Fibroblast of lung (primary cell): ENCODE measurements around the gene CCNY. TPM values are rescaled to one million over a fixed set of nuclear protein-coding genes. Genes with fewer than 3 reads are reported as not detected.
A peak's percentile ranks its signal among the peaks of the same experiment; 100 is the strongest.
"Not testable (repeated sequence)": the region's sequence is repeated elsewhere in the genome, so short reads cannot be mapped to it uniquely, and the experiment has no call there.

Source experiments
- DNase-seq, 2 donors: peaks; one replicate each; pipeline versions ENCODE4 v3.0.0 to v3.0.0-alpha.2; 2010; ENCODE audit warnings: low read depth in 2 of 2
- H2AFZ ChIP-seq: 2 replicates; pipeline ENCODE4 v1.5.1; 2012; ENCODE audit warnings: low read length, control low read depth, inconsistent platforms
- H3K27ac ChIP-seq: 2 replicates; pipeline ENCODE4 v1.5.1; 2011; ENCODE audit warnings: low read length, control low read depth; ENCODE audit not compliant: insufficient read depth
- H3K27me3 ChIP-seq: 2 replicates; pipeline ENCODE4 v1.5.1; 2011; ENCODE audit warnings: mild to moderate bottlenecking, low read length; ENCODE audit not compliant: control insufficient read depth, insufficient read depth
- H3K36me3 ChIP-seq: 2 replicates; pipeline ENCODE4 v1.5.1; 2011; ENCODE audit warnings: low read length; ENCODE audit not compliant: control insufficient read depth, insufficient read depth
- H3K4me1 ChIP-seq: 2 replicates; pipeline ENCODE4 v1.5.1; 2011; ENCODE audit warnings: low read length; ENCODE audit not compliant: control insufficient read depth, insufficient read depth; ENCODE audit errors: extremely low read depth
- H3K4me2 ChIP-seq: 2 replicates; pipeline ENCODE4 v1.5.1; 2011; ENCODE audit warnings: low read length, control low read depth; ENCODE audit not compliant: insufficient read depth; ENCODE audit errors: extremely low read depth
- H3K4me3 ChIP-seq, 4 experiments: fragments of 200-600 bp in 1 of 4; sonication (generic) in 1 of 4; replicated peaks in 1 of 4; 2 replicates each; pipeline ENCODE4 v1.5.1; 2011 to 2016; ENCODE audit warnings: low read length in 4 of 4, low read depth in 3 of 4, mild to moderate bottlenecking in 3 of 4, control low read depth in 2 of 4, inconsistent platforms in 1 of 4, mixed read lengths in 1 of 4; ENCODE audit not compliant: insufficient read depth in 1 of 4; ENCODE audit errors: control extremely low read depth in 1 of 4
- H3K79me2 ChIP-seq: 2 replicates; pipeline ENCODE4 v1.5.1; 2012; ENCODE audit warnings: mild to moderate bottlenecking, low read length, inconsistent platforms; ENCODE audit not compliant: control insufficient read depth, insufficient read depth
- H3K9ac ChIP-seq: 2 replicates; pipeline ENCODE4 v1.5.1; 2011; ENCODE audit warnings: mild to moderate bottlenecking, low read length, control low read depth; ENCODE audit not compliant: insufficient read depth
- H3K9me3 ChIP-seq: 2 replicates; pipeline ENCODE4 v1.5.1; 2012; ENCODE audit warnings: low read depth, low read length; ENCODE audit not compliant: control insufficient read depth, insufficient read depth
- H4K20me1 ChIP-seq: 2 replicates; pipeline ENCODE4 v1.5.1; 2011; ENCODE audit warnings: low read length; ENCODE audit not compliant: control insufficient read depth, insufficient read depth; ENCODE audit errors: extremely low read depth
- CTCF ChIP-seq, 2 donors: IDR thresholded peaks in 1 of 2; conservative IDR thresholded peaks in 1 of 2; 1 replicate in 1 of 2; 2 replicates in 1 of 2; pipeline ENCODE4 v1.5.1; 2011 to 2012; ENCODE audit warnings: low read length in 2 of 2, control low read depth in 1 of 2, inconsistent platforms in 1 of 2, low read depth in 1 of 2, mild to moderate bottlenecking in 1 of 2
- EZH2 ChIP-seq: IDR thresholded peaks from 2 replicates; pipeline ENCODE4 v1.5.1; 2012; ENCODE audit warnings: low read length, control low read depth, mild to moderate bottlenecking; ENCODE audit errors: missing control alignments
- polyA plus RNA-seq, 2 donors: library from polyadenylated mRNA; depleted of rRNA in 1 of 2; stranded (reverse) in 1 of 2; unstranded in 1 of 2; fragments of >200 nt; gene quantifications; 2 replicates each; pipeline ENCODE4 v1.2.1, GENCODE V29; 2011 to 2012; ENCODE audit warnings: missing spikeins in 1 of 2
- total RNA-seq: library from RNA; depleted of rRNA; stranded (reverse); fragments of >200 nt; gene quantifications from 2 replicates; pipeline ENCODE4 v1.2.1, GENCODE V29; 2014

CCNY gene
- total and polyA plus RNA-seq, 2 donors (not counting 1 experiment from before 2014, with no cell fraction given), result 34.7 to 66.4 TPM

- Histone ChIP-seq H3K9me3 (no peaks in the 10 kb centered on the region), H3K4me3 (no peak overlapping the region), H3K27me3 (no peaks in the 10 kb centered on the region), H3K9ac (no peak overlapping the region), H3K4me1 (no peaks in the 10 kb centered on the region), H4K20me1 (no peaks in the 10 kb centered on the region), H3K4me2 (no peak overlapping the region), H3K79me2 (no peaks in the 10 kb centered on the region), H2AFZ (no peak overlapping the region), H3K36me3 (no peaks in the 10 kb centered on the region), H3K27ac (no peak overlapping the region)
- TF ChIP-seq EZH2, result no peak
- no peak for TF ChIP-seq CTCF (conservative IDR thresholded peaks at IDR 0.05 in 1 of 2, IDR thresholded peaks at IDR 0.05 in 1 of 2; ENCODE audit: low read depth in 1 of 2, low read length in 2 of 2)
- DNase-seq, result peak in 1 of 2 donors; percentile 50
Measured at GRCh38 chr10:35306852-35307251, 29.5 kb upstream of the CCNY start.

GRCh38 chr10:35307297-35307696 is 29.0 kb upstream of the CCNY start:
- Histone ChIP-seq H3K27ac (no peak overlapping the region), H4K20me1 (no peaks in the 10 kb centered on the region), H3K9ac (no peak overlapping the region), H2AFZ (no peak overlapping the region), H3K4me2 (no peak overlapping the region), H3K27me3 (no peaks in the 10 kb centered on the region), H3K9me3 (no peaks in the 10 kb centered on the region), H3K36me3 (no peaks in the 10 kb centered on the region), H3K4me1 (no peaks in the 10 kb centered on the region), H3K79me2 (no peaks in the 10 kb centered on the region), H3K4me3 (no peak overlapping the region)
- peak in 1 of 2 donors; percentile 66 for DNase-seq
- TF ChIP-seq EZH2 (no peak), CTCF (conservative IDR thresholded peaks at IDR 0.05 in 1 of 2, IDR thresholded peaks at IDR 0.05 in 1 of 2; ENCODE audit: low read depth in 1 of 2, low read length in 2 of 2) (no peak)

- Histone ChIP-seq H3K27me3 (no peaks in the 10 kb centered on the region), H3K9ac (no peak overlapping the region), H3K9me3 (no peaks in the 10 kb centered on the region), H3K27ac (no peak overlapping the region), H3K4me2 (no peak overlapping the region), H3K4me1 (no peaks in the 10 kb centered on the region), H3K4me3 (no peak overlapping the region), H2AFZ (no peak overlapping the region), H3K36me3 (no peaks in the 10 kb centered on the region), H3K79me2 (no peaks in the 10 kb centered on the region), H4K20me1 (no peaks in the 10 kb centered on the region)
- TF ChIP-seq EZH2, result no peak
- TF ChIP-seq CTCF (conservative IDR thresholded peaks at IDR 0.05 in 1 of 2, IDR thresholded peaks at IDR 0.05 in 1 of 2; ENCODE audit: low read depth in 1 of 2, low read length in 2 of 2), result no peak
- no peak for DNase-seq
Measured at GRCh38 chr10:35308809-35309208, 27.5 kb upstream of the CCNY start.

GRCh38 chr10:35314142-35314541 is 22.2 kb upstream of the CCNY start:
- not testable (repeated sequence) for H3K36me3 ChIP-seq, H3K9ac ChIP-seq, H3K27me3 ChIP-seq, H3K27ac ChIP-seq, H3K4me2 ChIP-seq, DNase-seq, H3K9me3 ChIP-seq, H3K79me2 ChIP-seq, H4K20me1 ChIP-seq, H3K4me3 ChIP-seq, H3K4me1 ChIP-seq, H2AFZ ChIP-seq

- not testable (repeated sequence) for H4K20me1 ChIP-seq, H3K4me1 ChIP-seq, H3K36me3 ChIP-seq, H2AFZ ChIP-seq, H3K9me3 ChIP-seq, H3K4me2 ChIP-seq, H3K27me3 ChIP-seq, H3K9ac ChIP-seq, DNase-seq, H3K4me3 ChIP-seq, H3K27ac ChIP-seq, H3K79me2 ChIP-seq
Measured at GRCh38 chr10:35315235-35315634, 21.1 kb upstream of the CCNY start.
